Esophagus muscularis mucosa (tissue), 4 donors: ENCODE measurements around the gene CNTFR.

Experiments
- EP300 ChIP-seq: sonication (generic); formaldehyde crosslinking; IDR thresholded peaks from one replicate; pipeline ENCODE4 v1.6.1; 2017; ENCODE audit warnings: antibody characterized with exemption
- POLR2A ChIP-seq: fragments of 450-650 bp; IDR thresholded peaks from one replicate; pipeline ENCODE4 v1.6.1; 2017; ENCODE audit warnings: antibody characterized with exemption, moderate library complexity, mild to moderate bottlenecking, low read depth
- POLR2AphosphoS5 ChIP-seq, 2 donors: sonication (generic); formaldehyde crosslinking; IDR thresholded peaks; one replicate each; pipeline ENCODE4 v1.6.1; 2017; ENCODE audit warnings: antibody characterized with exemption in 2 of 2
- TF ChIP-seq, protein P1 (sequence below), 3 experiments: fragments of 200-600 bp in 2 of 3; fragments of 450-650 bp in 1 of 3; sonication (generic) in 2 of 3; IDR thresholded peaks; one replicate each; pipeline ENCODE4 v1.5.1; 2017 to 2019; ENCODE audit warnings: antibody characterized with exemption in 3 of 3, mild to moderate bottlenecking in 2 of 3, moderate library complexity in 1 of 3

DNA sequence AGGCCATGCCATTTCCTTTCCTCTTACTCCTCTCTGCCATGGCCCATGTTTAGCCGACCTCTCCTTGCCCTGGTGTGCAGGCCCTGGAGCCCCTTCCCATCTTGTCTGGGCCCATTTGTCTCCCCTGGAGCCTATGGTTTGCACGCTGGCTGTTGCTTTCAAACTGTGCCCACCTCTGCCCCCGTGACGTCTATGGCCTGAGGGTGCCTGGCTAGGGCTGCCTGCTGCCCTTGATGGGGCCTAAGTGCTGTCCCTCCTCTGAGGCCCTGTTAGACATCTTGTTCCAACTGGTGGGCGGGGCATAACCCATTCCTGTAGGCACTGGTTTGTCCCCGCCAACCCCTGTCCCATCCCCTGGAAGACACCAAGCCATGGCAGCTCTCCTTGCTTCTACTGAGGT lies 44.0 kb downstream of the CNTFR start:
- TF ChIP-seq, protein P1, sequence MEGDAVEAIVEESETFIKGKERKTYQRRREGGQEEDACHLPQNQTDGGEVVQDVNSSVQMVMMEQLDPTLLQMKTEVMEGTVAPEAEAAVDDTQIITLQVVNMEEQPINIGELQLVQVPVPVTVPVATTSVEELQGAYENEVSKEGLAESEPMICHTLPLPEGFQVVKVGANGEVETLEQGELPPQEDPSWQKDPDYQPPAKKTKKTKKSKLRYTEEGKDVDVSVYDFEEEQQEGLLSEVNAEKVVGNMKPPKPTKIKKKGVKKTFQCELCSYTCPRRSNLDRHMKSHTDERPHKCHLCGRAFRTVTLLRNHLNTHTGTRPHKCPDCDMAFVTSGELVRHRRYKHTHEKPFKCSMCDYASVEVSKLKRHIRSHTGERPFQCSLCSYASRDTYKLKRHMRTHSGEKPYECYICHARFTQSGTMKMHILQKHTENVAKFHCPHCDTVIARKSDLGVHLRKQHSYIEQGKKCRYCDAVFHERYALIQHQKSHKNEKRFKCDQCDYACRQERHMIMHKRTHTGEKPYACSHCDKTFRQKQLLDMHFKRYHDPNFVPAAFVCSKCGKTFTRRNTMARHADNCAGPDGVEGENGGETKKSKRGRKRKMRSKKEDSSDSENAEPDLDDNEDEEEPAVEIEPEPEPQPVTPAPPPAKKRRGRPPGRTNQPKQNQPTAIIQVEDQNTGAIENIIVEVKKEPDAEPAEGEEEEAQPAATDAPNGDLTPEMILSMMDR (IDR thresholded peaks at IDR 0.05): no peak
- no peak for TF ChIP-seq POLR2A
- TF ChIP-seq EP300: no peak
- no peak for TF ChIP-seq POLR2AphosphoS5 (IDR thresholded peaks at IDR 0.05)
